MV-4-11 (cell line): ENCODE measurements around the gene ZNF3.
A peak's percentile ranks its signal among the peaks of the same experiment; 100 is the strongest.

Experiments used
- DNase-seq: peaks from one replicate; lab custom pipeline; 2025; lab: John Stamatoyannopoulos, UW

The ZNF3 gene

DNA sequence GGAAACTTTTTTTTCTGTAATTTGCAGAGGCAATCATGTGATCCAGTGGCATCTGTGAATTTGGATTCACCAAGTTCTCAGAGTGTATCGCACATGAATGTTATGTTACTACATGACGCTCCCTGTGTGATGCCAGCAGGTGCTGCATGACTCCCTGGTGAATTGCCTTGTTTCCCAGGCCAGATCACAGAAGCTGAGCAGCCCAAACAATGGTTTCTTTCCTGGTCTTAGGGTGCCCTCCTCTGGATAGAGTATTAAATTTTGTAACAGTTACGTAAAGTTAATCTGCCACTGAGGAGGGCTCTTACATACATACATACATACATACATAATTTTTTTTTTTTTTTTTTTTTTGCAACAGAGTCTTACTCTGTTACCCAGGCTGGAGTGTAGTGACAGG, 28.3 kb downstream of the ZNF3 start:
- DNase-seq, result peak; percentile 65

- DNase-seq, result no peak
Observed at GRCh38 chr7:100051611-100052010, 29.9 kb downstream of the ZNF3 start.

- peak; percentile 66 for DNase-seq
Observed at GRCh38 chr7:100049441-100050291, 31.9 kb downstream of the ZNF3 start, which contains the start of gene ZSCAN21. ZSCAN21 (plus strand) TSS chr7:100049774; CDS start chr7:100057007, 7,233 bp downstream.

GRCh38 chr7:100048680-100049079, 32.8 kb downstream of the ZNF3 start:
- DNase-seq, result no peak

DNA sequence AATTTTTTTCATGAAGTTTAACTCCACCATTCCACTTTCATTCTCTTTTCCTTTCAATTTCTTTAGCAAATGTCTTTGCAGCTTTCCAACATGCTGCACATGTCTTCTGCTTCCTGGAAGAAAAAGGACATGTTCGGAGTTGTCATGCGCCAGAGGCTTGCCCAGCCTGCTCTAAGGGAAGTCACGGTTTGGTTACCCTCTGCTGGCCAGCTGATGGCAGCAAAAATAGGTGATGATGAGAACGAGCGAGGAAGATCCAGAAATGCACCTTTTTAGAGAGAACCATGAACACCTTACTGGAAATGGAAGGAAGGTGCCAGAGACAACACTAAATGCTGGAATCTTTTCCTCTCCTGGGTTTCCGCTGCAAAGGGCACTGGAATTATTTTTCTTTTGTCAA, 36.8 kb downstream of the ZNF3 start:
- DNase-seq, result peak; percentile 47

DNA sequence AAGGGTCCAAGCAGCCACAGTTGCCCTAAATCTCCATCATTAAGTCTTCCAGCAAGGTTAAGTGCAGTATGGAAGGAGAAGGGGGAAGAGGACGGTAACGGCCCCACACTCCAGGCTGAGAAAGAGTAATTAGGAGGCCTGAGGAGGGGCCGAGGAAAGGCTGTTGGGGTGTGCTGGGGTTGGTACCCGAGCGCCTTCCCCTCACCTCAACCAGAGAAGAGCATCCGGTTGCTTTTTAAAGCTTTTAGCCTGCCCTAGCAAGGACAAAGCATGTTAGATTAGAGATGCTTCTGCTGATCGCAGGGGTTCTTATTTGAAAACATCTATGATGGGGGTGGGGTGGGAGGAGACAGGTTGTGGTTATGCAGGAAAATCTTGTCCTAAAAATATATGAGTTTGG, 40.9 kb downstream of the ZNF3 start:
- DNase-seq, result no peak

DNA sequence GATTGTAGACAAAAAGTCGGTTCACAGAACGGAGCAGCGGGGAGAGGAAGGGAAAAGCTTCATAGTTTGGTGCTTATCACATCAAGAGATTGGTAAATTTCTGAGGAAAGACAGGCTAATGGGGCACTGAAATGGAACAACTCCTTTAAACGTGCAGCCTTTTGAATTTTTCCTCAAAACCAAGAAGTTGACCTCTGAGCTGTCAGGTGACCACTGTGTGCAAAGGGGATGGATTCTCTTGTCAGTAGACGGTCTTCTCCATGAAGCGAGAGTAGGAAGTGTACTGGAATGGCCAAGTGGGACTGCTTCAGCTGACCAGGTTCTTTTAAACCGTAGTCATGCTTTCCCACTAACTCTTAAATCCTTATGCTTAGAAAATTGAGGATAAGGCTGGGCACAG, 43.2 kb downstream of the ZNF3 start:
- DNase-seq, result no peak

DNA sequence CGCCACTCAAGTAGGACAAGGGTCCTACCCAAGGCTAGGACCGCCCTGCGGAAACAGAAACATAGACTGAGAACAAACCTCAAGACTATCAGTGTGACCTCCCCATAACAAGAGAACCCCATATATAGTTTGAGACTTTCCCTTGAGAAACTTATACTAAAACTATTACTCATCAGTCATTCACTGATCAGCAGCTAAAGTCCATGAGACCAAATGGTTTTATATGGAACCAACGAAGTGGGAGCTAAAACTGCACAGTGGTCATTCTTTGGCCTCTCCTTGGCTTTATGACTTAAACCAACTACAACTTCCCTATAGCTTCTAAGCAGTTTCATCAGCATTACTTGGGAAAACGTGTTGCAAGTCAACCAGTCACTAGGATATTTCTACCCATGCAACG, 45.6 kb downstream of the ZNF3 start:
- DNase-seq, result no peak

GRCh38 chr7:100034871-100035510, 46.5 kb downstream of the ZNF3 start:
- DNase-seq, result no peak

DNA sequence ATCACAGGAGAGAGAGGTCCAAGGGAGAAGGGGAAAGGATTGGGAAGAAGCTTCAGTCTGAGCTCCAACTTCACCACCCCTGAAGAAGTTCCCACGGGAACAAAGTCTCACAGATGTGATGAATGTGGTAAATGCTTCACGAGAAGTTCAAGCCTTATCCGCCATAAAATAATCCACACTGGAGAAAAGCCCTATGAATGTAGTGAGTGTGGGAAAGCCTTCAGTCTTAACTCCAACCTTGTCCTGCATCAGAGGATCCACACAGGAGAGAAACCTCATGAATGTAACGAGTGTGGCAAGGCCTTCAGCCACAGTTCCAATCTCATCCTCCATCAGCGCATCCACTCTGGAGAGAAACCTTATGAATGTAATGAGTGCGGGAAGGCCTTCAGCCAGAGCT, 48.0 kb downstream of the ZNF3 start:
- DNase-seq, result no peak

DNA sequence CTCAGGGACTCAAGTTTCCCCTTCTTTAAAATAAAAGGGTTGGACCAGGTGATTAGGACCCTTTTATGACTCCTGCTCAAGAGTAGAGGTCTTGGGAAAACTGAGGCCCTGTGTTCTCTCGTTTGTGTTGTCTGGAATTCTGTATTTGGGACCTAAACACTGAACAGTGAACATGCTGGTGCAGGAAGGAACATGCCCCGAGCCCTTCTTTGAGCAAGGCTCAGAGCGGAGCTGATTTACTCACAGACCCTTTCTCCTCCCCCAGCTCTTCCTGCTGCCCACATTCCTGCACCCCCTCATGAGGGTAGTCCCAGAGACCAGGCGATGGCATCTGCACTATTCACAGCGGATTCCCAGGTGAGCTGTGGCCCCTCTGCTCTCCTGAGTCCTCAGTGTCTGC, 51.9 kb downstream of the ZNF3 start:
- no peak for DNase-seq

DNA sequence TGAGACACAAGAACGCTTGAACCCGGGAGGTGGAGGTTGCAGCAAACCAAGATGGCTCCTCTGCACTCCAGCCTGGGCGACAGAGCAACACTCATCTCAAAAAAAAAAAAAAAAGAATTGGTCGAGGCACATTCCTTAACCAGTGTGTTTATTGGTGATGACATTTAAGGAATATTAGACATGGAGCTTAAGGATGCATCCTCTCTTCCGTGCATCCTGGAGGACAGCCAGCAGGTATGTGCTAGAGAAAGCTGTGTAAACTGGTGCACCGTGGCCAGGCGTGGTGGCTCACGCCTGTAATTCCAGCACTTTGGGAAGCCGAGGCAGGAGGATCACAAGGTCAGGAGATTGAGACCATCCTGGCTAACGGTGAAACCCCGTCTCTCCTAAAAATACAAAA, 54.3 kb downstream of the ZNF3 start:
- DNase-seq, result no peak

DNA sequence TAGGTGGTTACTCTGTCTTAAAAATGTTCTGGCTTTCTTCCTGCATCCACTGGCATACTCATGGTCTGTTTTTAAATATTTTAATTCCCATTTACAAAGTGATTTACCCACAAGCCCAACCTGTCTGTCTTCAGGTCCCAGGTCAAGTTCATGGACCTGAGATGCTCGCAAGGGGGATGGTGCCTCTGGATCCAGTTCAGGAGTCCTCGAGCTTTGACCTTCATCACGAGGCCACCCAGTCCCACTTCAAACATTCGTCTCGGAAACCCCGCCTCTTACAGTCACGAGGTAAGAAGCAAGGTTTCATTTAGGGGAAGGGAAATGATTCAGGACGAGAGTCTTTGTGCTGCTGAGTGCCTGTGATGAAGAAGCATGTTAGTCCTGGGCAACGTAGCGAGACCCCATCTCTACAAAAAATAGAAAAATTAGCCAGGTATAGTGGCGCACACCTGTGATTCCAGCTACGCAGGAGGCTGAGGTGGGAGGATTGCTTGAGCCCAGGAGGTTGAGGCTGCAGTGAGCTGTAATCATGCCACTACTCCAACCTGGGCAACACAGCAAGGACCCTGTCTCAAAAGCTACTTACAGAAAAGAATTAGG, 57.4 kb downstream of the ZNF3 start:
- no peak for DNase-seq

GRCh38 chr7:100023526-100023925, 58.0 kb downstream of the ZNF3 start:
- no peak for DNase-seq

DNA sequence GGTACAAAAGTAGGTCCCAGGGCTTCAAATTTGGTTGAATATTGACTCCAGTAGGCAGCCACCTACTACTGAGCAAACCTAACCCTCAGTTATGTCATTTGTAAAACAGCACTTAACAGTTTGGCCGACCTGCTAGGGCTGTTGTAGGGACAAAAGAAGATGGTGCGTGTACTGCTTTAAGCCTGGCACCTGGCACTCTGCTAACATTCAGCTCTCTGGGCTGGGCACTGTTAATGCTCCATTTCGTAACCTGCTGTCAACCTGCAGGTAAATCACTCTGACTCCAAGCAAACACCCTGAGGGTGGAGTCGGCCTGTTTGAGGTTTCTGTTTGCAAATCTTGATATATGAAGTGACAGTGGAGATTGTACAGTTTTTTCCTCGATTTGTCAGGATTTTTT, 58.9 kb downstream of the ZNF3 start:
- no peak for DNase-seq

- peak; percentile 69 for DNase-seq
Observed at GRCh38 chr7:100021297-100021696, 60.2 kb downstream of the ZNF3 start.
